Measurements from ENCODE around the gene PLCB4.

GRCh38 chr20:9114709-9115108 is 45.8 kb downstream of the PLCB4 start:
- TF ChIP-seq CTCF (IDR thresholded peaks at IDR 0.05) (no peak), POLR2AphosphoS5 (IDR thresholded peaks at IDR 0.05; ENCODE audit: insufficient read depth in 1 of 2, low read depth in 1 of 2) (no peak), POLR2A (IDR thresholded peaks at IDR 0.05) (no peak)

Measured in vagina (tissue), 2 donors.